OCI-LY7 (cell line): ENCODE measurements around the gene MACROD2. TPM values are rescaled to one million over a fixed set of nuclear protein-coding genes. Genes with fewer than 3 reads are reported as not detected.

Source experiments
- BruUV-seq: library from RNA; stranded (reverse); fragments of 400-500 nt; replicated peaks from 2 replicates; lab custom pipeline; 2021; lab: Mats Ljungman, UMichigan
- CTCF ChIA-PET: fragments of 300-600 bp; sonication (Branson Sonifier 250); formaldehyde crosslinking; loops from one replicate; lab custom pipeline; 2022; ENCODE audit warnings: antibody characterized with exemption; ENCODE audit not compliant: unreplicated experiment; lab: Charles Lee
- POLR2A ChIA-PET: fragments of 300-600 bp; sonication (Branson Sonifier 250); formaldehyde crosslinking; loops from one replicate; lab custom pipeline; 2022; ENCODE audit warnings: antibody characterized with exemption; lab: Charles Lee
- DNase-seq: peaks from one replicate; pipeline ENCODE4 v3.0.0-alpha.2; 2015; ENCODE audit warnings: low spot score
- H2AFZ ChIP-seq: fragments of 200-600 bp; sonication (generic), shearing (Covaris generic); 2 replicates; pipeline ENCODE4 v1.6.1; 2014; ENCODE audit warnings: mild to moderate bottlenecking, antibody characterized with exemption, low read length, moderate library complexity
- H3K27ac ChIP-seq: fragments of 200-600 bp; sonication (generic); 2 replicates; pipeline ENCODE4 v1.5.1; 2014; ENCODE audit warnings: mixed run types, low read depth, mild to moderate bottlenecking, moderate library complexity, low read length, inconsistent platforms; ENCODE audit not compliant: poor library complexity, severe bottlenecking
- H3K36me3 ChIP-seq: fragments of 200-600 bp; sonication (generic); 2 replicates; pipeline ENCODE4 v1.6.1; 2014; ENCODE audit warnings: mild to moderate bottlenecking, antibody characterized with exemption, low read length, moderate library complexity, mixed read lengths; ENCODE audit not compliant: insufficient read depth
- H3K4me1 ChIP-seq: fragments of 200-600 bp; sonication (generic); 2 replicates; pipeline ENCODE4 v1.5.1; 2014; ENCODE audit warnings: mild to moderate bottlenecking, low read length; ENCODE audit not compliant: insufficient read depth, poor library complexity, severe bottlenecking
- H3K4me2 ChIP-seq: fragments of 200-600 bp; sonication (generic); 2 replicates; pipeline ENCODE4 v1.6.1; 2014; ENCODE audit warnings: mild to moderate bottlenecking, low read length
- H3K4me3 ChIP-seq: fragments of 200-600 bp; sonication (generic); 2 replicates; pipeline ENCODE4 v1.5.1; 2014; ENCODE audit warnings: mild to moderate bottlenecking, low read depth, low read length; ENCODE audit not compliant: poor library complexity, severe bottlenecking
- H3K79me2 ChIP-seq: fragments of 200-600 bp; sonication (generic); 2 replicates; pipeline ENCODE4 v1.6.1; 2016; ENCODE audit warnings: low read depth, mild to moderate bottlenecking, low read length, moderate library complexity, mixed read lengths; ENCODE audit not compliant: insufficient read depth
- H3K9me2 ChIP-seq: fragments of 200-600 bp; sonication (generic); 2 replicates; pipeline ENCODE4 v1.6.1; 2016; ENCODE audit warnings: mild to moderate bottlenecking, low read length, mixed read lengths; ENCODE audit not compliant: insufficient read depth
- H3K9me3 ChIP-seq: fragments of 200-600 bp; sonication (generic); 2 replicates; pipeline ENCODE4 v1.6.1; 2014; ENCODE audit warnings: mild to moderate bottlenecking, mixed run types, low read length, mixed read lengths
- H4K20me1 ChIP-seq: fragments of 200-600 bp; sonication (generic); 2 replicates; pipeline ENCODE4 v1.6.1; 2014; ENCODE audit warnings: mild to moderate bottlenecking, antibody characterized with exemption, low read length, moderate library complexity, mixed read lengths; ENCODE audit not compliant: insufficient read depth
- CTCF ChIP-seq: fragments of 200-600 bp; sonication (generic); conservative IDR thresholded peaks from 2 replicates; pipeline ENCODE4 v1.5.1; 2014; ENCODE audit warnings: mild to moderate bottlenecking, antibody characterized with exemption, low read length, moderate library complexity, mixed read lengths
- EZH2phosphoT487 ChIP-seq: fragments of 200-600 bp; sonication (generic); IDR thresholded peaks from 2 replicates; pipeline ENCODE4 v1.6.1; 2018; ENCODE audit warnings: low read depth, borderline replicate concordance, mild to moderate bottlenecking, mixed run types, antibody characterized with exemption, low read length, moderate library complexity, mixed read lengths
- intact Hi-C: fragments of 100-400 bp; cut with micrococcal nuclease; formaldehyde crosslinking; loops from one replicate; pipeline ENCODE4 v1.10.0; 2022; ENCODE audit not compliant: unreplicated experiment
- total RNA-seq, 2 experiments: library from RNA; depleted of rRNA in 1 of 2; stranded (reverse); fragments of >200 nt in 1 of 2; shearing (Covaris generic) in 1 of 2; gene quantifications; 2 replicates each; pipeline ENCODE4 v1.2.3, GENCODE V29; 2014 to 2022

Gene MACROD2
- total RNA-seq, 2 experiments from 2014 or later = 0.09 to 4.5 TPM

GRCh38 chr20:15141861-15142260, 1146.5 kb downstream of the MACROD2 start:
- Histone ChIP-seq H3K36me3 (no peaks in the 10 kb centered on the region), H3K9me2 (no peaks in the 10 kb centered on the region), H3K4me3 (no peak overlapping the region), H2AFZ (no peak overlapping the region), H3K4me2 (no peak overlapping the region), H3K79me2 (no peaks in the 10 kb centered on the region), H3K4me1 (no peaks in the 10 kb centered on the region), H4K20me1 (no peaks in the 10 kb centered on the region), H3K9me3 (no peaks in the 10 kb centered on the region), H3K27ac (no peak overlapping the region)
- no peak for TF ChIP-seq CTCF
- no peak for TF ChIP-seq EZH2phosphoT487
- no peak for DNase-seq
- BruUV-seq = no TSS peak
- intact Hi-C loops = no loop called here
- ChIA-PET CTCF (no interaction called here), POLR2A (no interaction called here)

GRCh38 chr20:15143478-15143877, 1148.2 kb downstream of the MACROD2 start:
- Histone ChIP-seq H3K4me3 (no peak overlapping the region), H4K20me1 (no peaks in the 10 kb centered on the region), H3K4me2 (no peak overlapping the region), H3K9me2 (no peaks in the 10 kb centered on the region), H3K27ac (no peak overlapping the region), H3K4me1 (no peaks in the 10 kb centered on the region), H3K36me3 (no peaks in the 10 kb centered on the region), H2AFZ (no peak overlapping the region), H3K9me3 (no peaks in the 10 kb centered on the region), H3K79me2 (no peaks in the 10 kb centered on the region)
- CTCF ChIA-PET = no interaction called here
- TF ChIP-seq EZH2phosphoT487 (no peak), CTCF (no peak)
- no peak for DNase-seq
- no TSS peak for BruUV-seq
- POLR2A ChIA-PET = no interaction called here
- intact Hi-C loops = no loop called here

GRCh38 chr20:15144916-15145315, 1149.6 kb downstream of the MACROD2 start:
- H2AFZ ChIP-seq = no peak overlapping the region
- H3K4me2 ChIP-seq = no peak overlapping the region
- no peaks in the 10 kb centered on the region for H3K79me2 ChIP-seq
- POLR2A ChIA-PET = no interaction called here
- no peak for DNase-seq
- no peaks in the 10 kb centered on the region for H3K9me3 ChIP-seq
- no peaks in the 10 kb centered on the region for H4K20me1 ChIP-seq
- TF ChIP-seq CTCF = no peak
- no peak for TF ChIP-seq EZH2phosphoT487
- no peaks in the 10 kb centered on the region for H3K36me3 ChIP-seq
- H3K27ac ChIP-seq = no peak overlapping the region
- no peaks in the 10 kb centered on the region for H3K9me2 ChIP-seq
- H3K4me1 ChIP-seq = no peaks in the 10 kb centered on the region
- CTCF ChIA-PET = no interaction called here
- BruUV-seq = no TSS peak
- no peak overlapping the region for H3K4me3 ChIP-seq
- intact Hi-C loops = no loop called here
